A673 (cell line): ENCODE results near the gene B4GALNT3.
"Not testable (repeated sequence)": the region's sequence is repeated elsewhere in the genome, so short reads cannot be mapped to it uniquely, and the experiment has no call there.

Experiments used
- EZH2 ChIP-seq: fragments of 200-600 bp; sonication (generic); IDR thresholded peaks from 2 replicates; pipeline ENCODE4 v1.6.1; 2017; ENCODE audit warnings: borderline replicate concordance, low read depth, mild to moderate bottlenecking, mixed read lengths, antibody characterized with exemption, low read length; ENCODE audit not compliant: poor library complexity, severe bottlenecking
- TF ChIP-seq, protein P1 (sequence below): fragments of 300-800, 200-600 bp; sonication (generic); conservative IDR thresholded peaks from 2 replicates; pipeline ENCODE4 v1.5.1; 2017; ENCODE audit warnings: low read depth, mild to moderate bottlenecking, antibody characterized with exemption, low read length, moderate library complexity, mixed read lengths

DNA sequence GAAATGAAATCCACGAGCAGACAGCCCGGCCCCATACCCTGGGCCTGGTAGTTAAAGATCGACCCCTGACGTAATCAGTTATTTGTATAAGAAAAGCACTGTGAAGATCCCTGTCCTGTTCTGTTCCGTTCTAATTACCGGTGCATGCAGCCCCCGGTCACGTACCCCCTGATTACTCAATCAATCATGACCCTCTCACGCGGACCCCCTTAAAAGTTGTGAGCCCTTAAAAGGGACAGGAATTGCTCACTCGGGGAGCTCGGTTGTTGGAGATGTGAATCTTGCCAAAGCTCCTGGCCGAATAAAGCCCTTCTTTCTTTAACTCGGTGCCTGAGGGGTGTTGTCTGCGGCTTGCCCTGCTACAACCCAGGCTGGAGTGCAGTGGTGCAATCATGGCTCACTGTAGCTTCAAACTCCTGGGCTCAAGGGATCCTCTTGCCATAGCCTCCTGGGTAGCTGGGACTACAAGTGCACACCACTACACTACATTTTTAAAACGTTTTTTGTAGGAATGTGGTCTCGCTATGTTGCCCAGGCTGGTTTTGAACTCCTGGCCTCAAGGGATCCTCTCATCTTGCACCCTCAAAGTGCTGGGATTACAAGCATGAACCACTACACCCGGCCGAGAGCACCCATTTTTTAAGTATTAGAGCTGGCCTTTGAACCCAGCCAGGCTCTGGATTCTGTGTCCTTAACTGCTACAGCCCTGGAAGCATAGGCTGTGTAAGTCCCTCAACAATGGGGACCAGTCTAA is 118.4 kb downstream of the B4GALNT3 start:
- TF ChIP-seq, protein P1, sequence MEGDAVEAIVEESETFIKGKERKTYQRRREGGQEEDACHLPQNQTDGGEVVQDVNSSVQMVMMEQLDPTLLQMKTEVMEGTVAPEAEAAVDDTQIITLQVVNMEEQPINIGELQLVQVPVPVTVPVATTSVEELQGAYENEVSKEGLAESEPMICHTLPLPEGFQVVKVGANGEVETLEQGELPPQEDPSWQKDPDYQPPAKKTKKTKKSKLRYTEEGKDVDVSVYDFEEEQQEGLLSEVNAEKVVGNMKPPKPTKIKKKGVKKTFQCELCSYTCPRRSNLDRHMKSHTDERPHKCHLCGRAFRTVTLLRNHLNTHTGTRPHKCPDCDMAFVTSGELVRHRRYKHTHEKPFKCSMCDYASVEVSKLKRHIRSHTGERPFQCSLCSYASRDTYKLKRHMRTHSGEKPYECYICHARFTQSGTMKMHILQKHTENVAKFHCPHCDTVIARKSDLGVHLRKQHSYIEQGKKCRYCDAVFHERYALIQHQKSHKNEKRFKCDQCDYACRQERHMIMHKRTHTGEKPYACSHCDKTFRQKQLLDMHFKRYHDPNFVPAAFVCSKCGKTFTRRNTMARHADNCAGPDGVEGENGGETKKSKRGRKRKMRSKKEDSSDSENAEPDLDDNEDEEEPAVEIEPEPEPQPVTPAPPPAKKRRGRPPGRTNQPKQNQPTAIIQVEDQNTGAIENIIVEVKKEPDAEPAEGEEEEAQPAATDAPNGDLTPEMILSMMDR: not testable (repeated sequence)
- not testable (repeated sequence) for TF ChIP-seq EZH2
